NCI-H460 (cell line): ENCODE results near the gene DIAPH2. TPM values are rescaled to one million over a fixed set of nuclear protein-coding genes. Genes with fewer than 3 reads are reported as not detected.

Experiments used
- DNase-seq: peaks from one replicate; pipeline ENCODE4 v3.0.0-alpha.2; 2016; ENCODE audit warnings: low read depth; ENCODE audit errors: extremely low read depth
- total RNA-seq: library from RNA; depleted of rRNA; stranded (reverse); fragments of >200 nt; shearing (Covaris generic); gene quantifications from 2 replicates; pipeline ENCODE4 v1.2.3, GENCODE V29; 2014

The DIAPH2 gene
- total RNA-seq, 1 experiment from 2014 or later: 29.6 TPM

DNA sequence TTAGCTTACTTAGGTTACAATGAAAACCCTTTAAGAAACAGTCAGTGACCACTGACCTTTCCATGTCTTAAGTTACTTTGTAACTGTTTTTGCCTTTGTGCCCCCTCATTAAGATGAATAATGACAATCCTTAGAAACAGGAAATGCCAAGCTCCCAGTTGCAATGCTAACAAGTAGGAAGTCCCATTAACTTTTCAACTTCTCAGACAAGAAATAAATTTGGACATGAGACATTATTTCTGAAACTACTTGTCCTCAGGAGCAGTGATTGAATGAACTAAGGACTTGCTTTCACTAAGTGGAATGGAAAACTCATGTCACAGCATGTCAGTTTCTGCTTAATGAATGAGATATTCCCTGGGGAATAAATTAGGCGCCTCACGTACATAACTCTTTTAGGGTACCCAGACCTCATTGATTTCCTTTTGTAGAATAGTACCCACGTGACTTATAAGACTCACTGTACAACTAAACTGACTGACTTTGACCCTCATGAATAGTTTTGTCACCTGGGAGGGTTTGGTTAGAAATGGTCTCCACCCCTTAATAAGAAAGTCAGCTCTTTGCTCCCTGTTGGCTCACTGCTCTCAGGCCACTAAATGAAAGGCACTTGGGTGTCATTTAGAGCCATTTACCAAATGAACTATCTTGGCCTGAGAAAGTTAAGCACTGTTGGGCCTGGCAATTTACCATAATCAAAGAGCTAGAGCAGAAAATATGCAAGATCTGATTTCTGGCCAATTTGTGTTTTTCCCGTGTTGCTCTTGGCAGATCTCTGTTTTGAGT, 582.9 kb downstream of the DIAPH2 start:
- DNase-seq: no peak

DNA sequence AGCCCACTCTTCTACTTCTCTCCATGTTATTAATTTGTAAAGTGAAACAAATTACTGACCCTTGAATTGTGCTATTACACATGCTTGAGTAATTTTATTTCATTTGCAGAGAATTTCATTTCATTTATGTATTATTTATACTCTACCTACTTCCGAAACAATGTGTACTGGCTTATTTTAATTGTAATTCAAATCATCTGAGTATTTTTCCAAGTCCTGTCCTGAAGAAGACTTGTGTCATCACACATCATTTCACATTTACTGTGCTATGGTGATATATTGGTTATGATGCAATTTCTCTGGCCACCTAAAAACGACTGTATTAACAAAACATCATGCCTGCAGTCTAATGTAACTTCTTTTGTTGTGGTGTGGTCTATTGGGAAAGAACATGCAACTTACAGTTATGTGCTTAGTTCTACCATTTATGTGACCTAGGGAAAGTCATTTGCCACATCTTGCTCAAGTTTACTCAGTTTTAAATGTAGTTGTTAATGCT, 583.6 kb downstream of the DIAPH2 start:
- DNase-seq: no peak

DNA sequence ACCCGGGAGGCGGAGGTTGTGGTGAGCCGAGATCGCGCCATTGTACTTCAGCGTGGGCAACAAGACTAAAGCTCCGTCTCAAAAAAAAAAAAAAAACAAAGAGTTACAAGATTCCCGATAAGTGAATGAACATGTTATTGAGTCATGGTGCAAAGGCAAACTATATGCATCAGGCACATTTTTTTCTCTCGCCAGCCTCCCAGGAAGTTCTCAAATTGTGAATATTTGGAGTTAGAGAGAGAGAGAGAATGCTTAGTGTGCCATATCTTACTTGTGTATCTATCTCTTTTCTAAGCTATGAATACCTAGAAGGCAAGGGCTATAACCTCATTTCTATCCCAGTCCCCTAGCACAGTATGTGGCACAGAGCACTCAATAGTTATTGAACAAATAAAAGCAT, 599.9 kb downstream of the DIAPH2 start:
- no peak for DNase-seq

DNA sequence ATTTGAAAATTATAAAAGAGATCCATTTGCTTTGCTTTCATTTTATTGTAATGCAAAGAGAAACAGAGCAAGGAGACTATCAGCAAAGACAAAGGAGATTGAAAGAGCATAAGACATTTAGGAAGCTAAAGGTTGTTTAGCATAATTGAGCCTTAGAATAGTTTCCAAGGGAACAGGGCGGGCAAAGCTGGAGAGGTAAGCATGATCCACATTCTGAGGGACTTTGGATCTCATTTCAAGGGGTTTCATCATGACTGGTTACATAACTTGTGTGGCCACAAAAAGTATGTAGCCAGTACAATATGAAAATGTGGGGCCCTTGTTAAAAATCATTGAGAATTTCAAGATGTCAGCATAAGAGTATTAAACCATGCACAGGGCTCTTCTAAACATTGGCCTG, 605.6 kb downstream of the DIAPH2 start:
- DNase-seq: no peak

DNA sequence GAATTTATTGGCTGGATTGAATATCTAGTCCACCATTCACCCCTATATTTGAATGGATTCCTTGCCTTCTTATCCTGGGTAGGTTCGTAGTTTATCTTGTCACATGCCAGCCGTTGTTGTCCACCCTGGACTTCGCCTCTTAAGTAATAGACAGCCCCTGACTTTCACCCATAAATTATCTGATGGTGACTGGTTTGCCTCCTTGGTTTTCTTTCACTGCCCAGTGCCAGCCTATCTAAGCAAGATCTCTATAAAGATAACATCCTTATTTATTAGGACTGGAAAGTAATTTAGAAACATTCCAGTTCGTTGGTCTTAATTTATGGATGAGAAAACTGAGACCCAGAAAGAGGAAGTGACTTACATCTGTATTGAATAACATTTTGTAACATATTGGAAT, 609.4 kb downstream of the DIAPH2 start:
- no peak for DNase-seq

DNA sequence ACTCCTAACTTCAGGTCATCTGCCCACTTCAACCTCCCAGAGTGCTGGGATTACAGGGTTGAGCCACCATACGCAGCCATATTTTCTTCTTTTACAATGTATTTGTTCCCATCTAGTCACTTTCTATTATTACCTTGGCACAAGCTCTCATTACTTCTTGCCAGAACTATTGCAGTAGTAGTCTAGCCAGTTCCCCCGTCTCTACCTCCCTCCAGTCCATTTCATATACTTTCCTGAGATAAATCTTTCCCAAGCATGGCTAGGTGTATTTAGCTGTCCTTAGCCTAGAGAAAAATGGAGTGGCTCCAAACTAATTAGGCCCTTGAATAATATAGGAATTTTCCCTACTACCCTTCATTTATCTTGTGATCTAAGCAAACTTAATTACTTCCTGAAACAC, 611.3 kb downstream of the DIAPH2 start:
- DNase-seq: no peak

DNA sequence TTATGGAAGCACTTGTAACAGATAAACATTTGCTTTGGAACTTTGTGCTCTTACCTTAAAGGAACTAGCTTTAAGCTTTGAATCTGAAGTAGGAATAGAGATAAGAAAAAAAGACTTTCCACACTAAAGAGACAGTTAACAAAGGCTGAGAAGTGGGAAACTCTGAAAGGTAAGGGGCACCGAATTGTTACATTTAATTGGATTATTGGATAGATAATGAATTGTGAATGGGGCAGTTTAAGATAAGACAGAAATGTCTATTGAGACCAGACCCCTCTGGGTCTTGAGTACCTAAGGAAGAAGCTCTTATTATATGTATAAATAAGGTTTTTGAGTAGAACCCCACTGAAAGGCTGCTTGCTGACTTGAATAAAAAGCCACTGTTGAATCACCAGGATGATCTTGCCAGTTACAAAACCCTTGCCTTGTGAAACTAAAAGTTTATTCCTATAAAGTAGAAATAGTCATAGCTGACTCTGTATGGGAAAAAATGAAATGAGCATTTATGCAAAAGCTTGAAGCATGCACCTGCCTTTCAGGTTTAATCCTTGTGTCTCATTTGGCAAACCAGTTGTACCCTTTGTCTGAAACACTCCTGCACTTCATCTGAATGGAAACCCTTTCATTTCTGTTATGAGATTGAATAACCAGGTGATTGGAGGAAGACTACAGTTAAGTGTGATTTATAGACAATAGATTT, 622.3 kb downstream of the DIAPH2 start:
- no peak for DNase-seq

DNA sequence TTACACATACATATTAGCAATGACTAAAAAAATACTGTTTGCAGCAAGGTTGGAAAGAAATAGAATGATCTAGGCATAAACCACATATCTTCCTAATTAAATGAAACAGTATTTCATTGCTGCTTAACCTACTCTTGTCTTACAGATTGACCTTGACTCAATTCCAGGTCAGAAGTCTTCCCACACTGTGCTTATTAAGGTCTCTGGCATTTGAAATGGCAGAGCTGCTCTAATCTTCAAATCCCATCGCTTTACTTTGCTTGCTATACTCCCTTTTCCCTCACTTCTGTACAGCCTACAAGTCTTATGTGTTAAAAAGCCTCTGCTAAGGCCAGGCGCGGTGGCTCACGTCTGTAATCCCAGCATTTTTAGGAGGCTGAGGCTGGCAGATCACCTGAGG, 623.5 kb downstream of the DIAPH2 start:
- no peak for DNase-seq

DNA sequence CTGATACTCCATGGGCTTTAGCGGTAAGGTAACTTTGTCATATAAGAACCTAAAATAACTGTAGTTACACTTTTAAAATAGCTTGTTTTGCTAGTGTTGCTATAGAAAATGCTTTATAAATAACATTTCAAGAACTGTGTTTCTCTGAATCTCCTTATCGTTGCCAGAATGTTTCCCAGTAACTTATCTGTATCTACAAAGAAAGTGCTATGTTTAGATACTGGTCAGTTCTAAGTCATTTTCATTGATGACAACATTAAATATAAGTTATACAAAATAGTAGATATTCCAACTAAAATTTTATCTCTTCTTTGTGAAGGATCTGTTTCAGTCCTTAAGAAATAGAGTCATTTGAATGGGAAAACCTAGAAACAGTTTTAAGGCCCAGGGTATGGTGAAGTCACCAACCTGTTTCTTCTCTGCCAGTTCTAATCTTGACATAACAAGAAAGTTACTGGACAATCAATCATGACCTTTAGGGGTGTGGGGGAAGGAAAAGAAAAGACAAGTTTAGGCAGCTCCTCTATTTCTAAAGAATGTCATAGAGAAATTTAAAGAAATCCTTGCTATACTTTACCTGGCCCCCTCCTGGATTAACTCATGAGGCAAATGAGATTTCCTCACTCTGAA, 625.0 kb downstream of the DIAPH2 start:
- DNase-seq: no peak

DNA sequence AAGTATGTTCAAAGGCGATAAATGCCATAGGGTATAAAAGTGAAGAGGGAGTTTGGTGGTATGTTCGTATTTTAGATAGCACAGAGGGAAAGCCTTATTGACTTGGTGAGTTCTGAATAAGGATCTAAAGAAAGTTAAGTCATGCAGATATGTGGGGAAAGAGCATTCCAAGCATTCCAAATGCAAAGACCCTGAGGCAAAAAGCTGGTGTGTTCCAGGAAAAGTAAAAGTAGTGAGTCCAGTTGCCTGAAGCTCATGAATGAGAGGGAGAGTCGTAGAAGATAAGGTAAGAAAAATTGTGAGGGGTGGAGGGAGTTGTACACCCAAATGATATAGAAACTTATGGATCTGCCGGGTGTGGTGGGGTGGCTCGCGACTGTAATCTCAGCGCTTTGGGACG, 625.7 kb downstream of the DIAPH2 start:
- no peak for DNase-seq

DNA sequence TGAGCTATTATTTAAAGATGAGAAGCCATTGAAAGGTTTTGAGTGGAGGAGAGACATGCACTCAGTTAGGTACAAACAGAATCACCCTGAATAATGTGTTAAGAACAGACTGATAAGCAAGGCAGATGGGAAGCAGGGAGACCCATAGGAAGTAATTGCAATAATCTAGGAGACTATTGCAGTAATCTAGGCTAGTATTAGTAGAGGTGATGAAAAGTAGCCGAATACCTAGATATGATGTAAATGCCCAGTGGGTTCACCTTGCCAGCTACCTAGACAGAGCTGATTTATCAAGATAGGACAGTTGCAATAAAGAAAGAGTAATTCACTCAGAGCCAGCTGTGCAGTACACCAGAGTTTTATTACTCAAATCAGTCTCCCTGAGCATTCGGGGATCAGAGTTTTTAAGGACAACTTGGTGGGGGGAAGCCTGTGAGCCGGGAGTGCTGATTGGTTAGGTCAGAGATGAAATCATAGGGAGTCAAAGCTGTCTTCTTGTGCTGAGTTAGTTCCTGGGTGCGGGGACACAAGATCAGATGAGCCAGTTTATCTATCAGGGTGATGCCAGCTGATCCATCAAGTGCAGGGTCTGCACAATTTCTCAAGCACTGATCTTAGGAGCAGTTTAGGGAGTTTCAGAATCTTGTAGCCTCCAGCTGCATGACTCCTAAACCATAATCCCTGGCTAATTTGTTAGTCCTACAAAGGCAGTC, 626.6 kb downstream of the DIAPH2 start:
- DNase-seq: no peak

DNA sequence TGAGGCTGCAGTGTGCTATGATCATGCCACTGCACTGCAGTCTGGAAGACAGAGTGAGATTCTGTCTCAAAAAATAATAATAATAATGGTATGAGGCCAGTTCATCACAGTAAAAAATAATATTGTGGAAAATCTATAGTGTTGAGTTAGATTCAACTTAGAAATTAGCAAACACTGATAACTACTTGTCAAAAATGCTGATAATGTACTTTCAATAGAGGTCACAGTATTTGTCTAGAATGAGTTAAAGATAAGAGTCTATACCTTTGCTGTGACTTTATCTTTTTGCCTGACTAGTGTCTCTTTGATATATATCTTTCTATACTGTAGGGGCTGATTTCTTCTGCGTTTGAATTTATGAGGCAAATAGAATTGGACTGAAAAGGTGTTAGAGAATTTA, 629.7 kb downstream of the DIAPH2 start:
- no peak for DNase-seq

DNA sequence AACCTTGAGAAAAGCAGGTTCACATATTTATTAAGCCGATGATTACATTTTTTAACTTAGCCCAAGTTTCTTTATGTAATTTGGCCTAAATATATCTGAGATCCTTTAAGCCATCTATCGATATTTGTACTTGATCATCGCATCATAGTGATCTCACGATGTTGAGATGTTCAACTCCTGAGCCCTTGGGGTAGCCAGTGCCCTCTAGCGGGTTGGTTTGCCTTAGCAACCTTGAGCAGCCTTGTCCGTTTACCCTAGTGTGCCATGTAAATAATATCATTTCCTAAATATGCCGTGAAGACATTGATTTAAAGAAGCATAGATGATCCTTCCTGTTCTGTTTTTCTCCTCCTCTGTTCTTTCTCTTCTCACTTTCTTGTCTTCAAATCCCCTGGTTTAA, 631.3 kb downstream of the DIAPH2 start:
- no peak for DNase-seq

DNA sequence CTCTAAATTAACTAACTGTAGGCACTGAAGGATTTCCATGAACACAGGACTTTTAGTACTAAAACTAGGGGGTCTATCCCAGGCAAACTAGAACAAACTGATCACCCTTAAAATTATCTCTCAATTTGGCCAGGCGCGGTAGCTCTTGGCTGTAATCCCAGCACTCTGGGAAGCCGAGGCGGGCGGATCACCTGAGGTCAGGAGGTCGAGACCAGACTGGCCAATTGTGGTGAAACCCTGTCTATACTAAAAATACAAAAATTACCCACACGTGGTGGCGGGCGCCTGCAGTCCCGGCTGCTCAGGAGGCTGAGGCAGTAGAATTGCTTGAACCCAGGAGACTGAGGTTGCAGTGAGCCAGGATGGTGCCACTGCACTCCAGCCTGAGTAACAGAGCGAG, 635.7 kb downstream of the DIAPH2 start:
- no peak for DNase-seq

DNA sequence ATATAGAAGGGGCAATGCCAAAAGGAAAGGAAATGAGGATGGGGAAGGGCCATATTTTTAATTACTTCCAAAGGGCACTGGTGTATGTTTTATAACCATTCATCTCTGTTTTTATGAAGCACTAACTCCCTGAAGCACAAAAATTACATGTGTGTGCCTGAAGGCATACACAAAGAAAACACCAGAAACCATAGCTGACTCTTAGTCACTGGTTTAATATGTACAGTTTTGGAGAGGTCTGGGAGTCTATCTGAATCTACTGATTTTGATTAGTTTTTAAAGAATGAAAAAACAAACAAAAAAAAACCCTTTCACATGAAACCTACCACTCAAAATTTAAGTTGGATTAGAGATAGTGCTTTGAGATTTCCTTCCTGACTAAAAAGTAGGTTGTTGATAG, 637.8 kb downstream of the DIAPH2 start:
- no peak for DNase-seq

DNA sequence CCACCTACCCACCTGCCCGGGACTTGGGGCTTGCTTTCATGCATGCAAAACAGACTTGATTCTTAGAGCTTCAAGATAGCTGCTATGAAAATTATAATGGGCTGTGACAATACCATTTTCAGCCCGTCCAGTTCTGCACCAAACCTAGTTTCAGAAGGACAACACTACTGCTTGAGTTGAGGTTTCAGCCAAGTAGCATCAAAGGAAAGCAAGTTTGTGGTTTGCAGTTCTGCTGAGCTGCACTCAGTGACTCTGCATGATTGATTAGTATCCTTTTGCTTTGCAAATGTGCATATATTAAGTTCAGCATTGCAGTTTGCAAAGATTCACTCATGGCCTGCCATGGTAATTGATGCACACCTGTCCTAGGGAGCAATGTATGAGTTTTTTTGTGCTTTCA, 641.8 kb downstream of the DIAPH2 start:
- no peak for DNase-seq

DNA sequence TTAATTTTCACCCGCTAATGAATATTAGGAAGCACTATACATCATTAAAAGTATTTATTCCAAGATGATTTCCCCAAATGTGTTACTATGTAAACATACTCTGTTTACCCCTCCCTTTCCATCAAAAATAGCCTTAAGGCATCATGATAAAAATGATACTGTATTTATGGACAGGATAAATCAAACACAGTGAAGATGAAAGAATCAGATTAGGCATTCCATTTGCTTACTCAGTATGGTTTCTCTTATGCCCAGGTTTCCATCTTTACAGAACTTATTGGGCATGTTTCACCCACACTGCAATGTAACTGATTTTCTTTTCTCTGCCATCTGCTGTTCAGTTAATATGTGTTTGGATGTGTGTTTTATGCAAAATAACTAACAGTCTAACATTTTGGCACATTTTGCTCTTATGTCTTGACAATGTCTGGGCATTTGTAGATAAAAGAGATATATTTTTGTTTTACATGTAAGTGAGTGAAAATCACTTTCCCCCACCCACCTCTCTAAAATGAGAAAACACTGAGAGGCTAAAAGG, 644.3 kb downstream of the DIAPH2 start:
- DNase-seq: no peak

DNA sequence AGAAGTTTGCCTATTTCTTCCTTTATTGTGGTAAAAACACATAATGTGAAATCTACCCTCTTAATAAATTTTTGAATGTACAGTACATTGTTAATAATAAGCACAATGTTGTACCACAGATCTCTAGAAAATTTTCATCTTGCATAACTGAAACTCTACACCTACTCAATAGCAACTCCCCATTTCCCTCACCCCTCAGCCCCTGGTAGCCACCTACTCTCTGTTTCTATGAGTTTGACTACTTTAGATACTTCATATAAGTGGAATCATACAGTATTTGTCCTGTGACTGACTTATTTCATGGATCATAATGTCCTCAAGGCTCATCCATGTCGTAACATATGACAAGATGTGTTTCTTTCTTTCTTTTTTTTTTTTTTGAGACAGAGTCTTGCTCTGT, 645.5 kb downstream of the DIAPH2 start:
- no peak for DNase-seq

DNA sequence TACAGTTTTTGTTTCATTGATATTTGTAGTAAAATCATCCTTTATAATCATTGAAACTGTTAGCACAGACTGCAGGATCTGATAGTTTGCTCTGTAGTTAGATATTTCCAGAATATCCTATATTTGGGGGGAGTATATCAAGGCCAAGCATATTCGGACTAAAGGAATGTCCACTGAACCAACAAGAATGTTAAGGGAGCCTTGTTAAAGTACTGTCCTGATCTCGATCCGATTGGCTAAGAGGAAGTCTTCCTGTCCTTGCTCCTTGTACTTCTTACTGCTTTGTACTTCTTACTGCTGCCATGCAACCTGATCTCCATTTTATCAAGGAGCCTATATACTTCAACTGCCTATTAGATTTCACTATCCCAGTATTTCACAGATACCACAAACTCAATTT, 648.3 kb downstream of the DIAPH2 start:
- DNase-seq: no peak

DNA sequence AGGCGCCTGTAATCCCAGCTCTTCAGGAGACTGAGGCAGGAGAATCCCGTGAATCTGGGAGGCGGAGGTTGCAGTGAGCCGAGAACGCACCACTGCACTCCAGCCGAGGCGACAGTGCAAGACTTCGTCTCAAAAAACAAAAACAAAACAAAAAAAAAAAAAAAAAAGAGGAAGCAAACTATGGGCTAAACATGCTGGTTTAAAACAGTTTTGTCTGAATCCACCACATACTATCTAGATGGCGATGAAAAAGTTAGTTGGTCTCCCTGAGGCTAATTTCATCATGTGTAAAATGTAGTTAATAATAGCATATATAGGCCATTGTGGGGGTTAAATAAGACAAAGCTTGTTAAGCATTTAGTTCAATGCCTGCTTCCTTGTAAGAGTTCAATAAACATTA, 650.2 kb downstream of the DIAPH2 start:
- DNase-seq: no peak

DNA sequence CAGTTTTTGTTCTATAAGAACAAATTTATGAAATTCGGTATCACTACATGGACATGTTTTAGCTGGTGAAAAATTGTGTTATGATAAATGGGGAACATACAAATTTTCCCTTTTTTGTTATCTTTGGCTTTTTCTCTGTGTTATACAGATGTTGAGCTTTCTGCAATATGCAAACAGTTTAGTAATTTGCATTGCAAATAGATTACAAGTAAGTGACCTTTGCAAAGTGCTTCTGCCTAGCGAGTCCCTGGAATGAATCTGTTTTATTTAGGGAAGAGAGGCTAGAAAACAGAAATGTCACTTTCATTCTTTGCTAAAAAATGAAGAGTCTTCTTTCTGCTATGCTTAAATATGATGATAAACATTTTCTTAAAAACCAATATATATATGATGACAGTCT, 660.1 kb downstream of the DIAPH2 start:
- no peak for DNase-seq
